ENCODE data around the gene GLP2R.

GLP2R gene

DNA sequence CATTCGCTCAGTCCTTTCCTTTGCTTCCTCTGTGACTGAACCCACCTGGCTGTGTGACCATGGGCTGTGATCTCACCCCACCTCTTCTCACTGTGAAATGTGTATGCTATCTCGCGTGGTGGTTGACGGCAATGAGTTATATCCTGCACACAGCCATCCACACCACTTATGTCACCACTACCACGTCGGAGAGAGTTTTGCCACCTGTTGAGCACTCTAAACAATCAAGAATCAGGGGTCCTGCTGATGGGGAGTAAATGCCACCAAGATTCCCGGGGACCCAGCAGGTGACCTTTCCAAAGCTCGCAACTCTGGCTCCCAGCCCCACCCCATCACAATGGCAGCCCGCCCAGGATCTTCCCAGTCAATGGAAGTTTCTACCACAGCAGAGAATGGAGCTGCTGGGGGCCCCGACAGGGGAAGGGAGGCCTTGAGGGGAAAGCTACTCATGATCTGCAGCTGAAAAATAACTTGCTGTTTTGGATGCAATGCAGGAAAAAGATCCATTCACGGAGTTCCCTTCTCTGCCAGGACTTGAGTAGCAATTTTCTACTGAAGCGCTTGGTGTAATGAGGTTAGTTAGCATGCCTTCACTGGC lies 105.5 kb downstream of the GLP2R start:
- TF ChIP-seq ZFX (IDR thresholded peaks at IDR 0.05) (no peak), CTCF (conservative IDR thresholded peaks at IDR 0.05) (no peak)
- no peak overlapping the region for H3K27ac ChIP-seq

GRCh38 chr17:9932491-9932890 lies 106.8 kb downstream of the GLP2R start:
- H3K27ac ChIP-seq, result no peak overlapping the region
- TF ChIP-seq ZFX (IDR thresholded peaks at IDR 0.05), result no peak
- TF ChIP-seq CTCF (conservative IDR thresholded peaks at IDR 0.05), result no peak

GRCh38 chr17:9934331-9934730 lies 108.6 kb downstream of the GLP2R start:
- no peak for TF ChIP-seq CTCF (conservative IDR thresholded peaks at IDR 0.05)
- TF ChIP-seq ZFX (IDR thresholded peaks at IDR 0.05), result no peak
- H3K27ac ChIP-seq, result no peak overlapping the region

DNA sequence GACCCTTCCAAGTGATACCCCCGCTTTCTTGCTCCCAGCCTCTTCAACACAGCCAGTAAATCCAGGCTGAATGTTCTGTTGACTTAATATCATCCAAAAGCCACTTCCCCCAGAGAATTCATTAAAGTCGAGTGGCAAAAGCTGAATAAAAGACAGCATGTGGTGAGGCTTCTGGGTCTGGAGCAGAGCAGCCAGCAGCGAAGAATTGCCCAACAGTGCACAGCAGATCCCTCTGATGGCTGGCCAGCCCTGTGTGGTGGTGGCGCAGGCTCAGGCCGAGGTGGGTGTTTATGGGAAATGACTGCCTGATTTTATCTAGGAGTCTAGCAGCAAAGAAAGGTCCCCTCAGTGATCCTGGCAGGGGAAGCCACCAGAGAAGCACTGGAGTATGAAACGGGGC lies 109.7 kb downstream of the GLP2R start:
- H3K27ac ChIP-seq, result no peak overlapping the region
- TF ChIP-seq CTCF (conservative IDR thresholded peaks at IDR 0.05) (no peak), ZFX (IDR thresholded peaks at IDR 0.05) (no peak)

- TF ChIP-seq CTCF (conservative IDR thresholded peaks at IDR 0.05) (no peak), ZFX (IDR thresholded peaks at IDR 0.05) (no peak)
These were observed 110.4 kb downstream of the GLP2R start for GRCh38 chr17:9936095-9936494.

DNA sequence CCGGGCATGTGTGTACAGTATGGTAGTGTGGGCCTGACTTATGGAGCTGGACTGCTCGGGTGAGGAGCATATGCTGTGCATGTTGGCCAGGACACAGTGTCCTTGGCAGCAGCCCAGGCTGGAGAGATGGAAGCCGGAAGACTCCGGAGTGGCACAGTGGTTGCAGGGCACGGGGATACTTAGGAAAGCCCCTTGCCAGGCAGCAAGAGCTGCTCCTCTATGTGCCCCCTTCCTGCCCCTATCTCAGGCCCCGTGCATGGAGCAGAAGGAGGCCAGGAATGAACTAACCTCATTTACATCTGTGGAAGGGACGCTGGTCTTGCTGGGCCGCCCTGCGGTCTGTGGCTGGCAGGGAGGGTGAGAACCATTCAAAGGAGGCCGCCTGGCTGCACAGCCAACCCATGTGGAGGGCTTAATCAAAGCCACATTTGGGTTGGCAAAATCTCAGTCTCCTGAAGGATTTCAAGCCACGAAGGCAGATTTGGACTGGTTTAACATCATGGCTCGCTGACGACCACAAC lies 111.6 kb downstream of the GLP2R start:
- TF ChIP-seq ZFX (IDR thresholded peaks at IDR 0.05) (no peak), CTCF (conservative IDR thresholded peaks at IDR 0.05) (no peak)
- peak overlapping the region; percentile 43 for H3K27ac ChIP-seq

More at GRCh38 chr17:9936095-9936494, 110.4 kb downstream of the GLP2R start:
- peak overlapping the region; percentile 20; the same call in 1 of the 2 replicates for H3K27ac ChIP-seq

- TF ChIP-seq ZFX (IDR thresholded peaks at IDR 0.05), result no peak
- no peak for TF ChIP-seq CTCF (conservative IDR thresholded peaks at IDR 0.05)
- peak overlapping the region; percentile 43; the same call in 1 of the 2 replicates for H3K27ac ChIP-seq
These were observed 112.2 kb downstream of the GLP2R start for GRCh38 chr17:9937901-9938300.

Measured in C4-2B (cell line).